Measurements from ENCODE around the gene SCN7A. TPM values are rescaled to one million over a fixed set of nuclear protein-coding genes. Genes with fewer than 3 reads are reported as not detected.

SCN7A gene
- 0.15 TPM in 1 of 2 replicates, not detected in the other for total RNA-seq (ENCODE audit: low replicate concordance)

DNA sequence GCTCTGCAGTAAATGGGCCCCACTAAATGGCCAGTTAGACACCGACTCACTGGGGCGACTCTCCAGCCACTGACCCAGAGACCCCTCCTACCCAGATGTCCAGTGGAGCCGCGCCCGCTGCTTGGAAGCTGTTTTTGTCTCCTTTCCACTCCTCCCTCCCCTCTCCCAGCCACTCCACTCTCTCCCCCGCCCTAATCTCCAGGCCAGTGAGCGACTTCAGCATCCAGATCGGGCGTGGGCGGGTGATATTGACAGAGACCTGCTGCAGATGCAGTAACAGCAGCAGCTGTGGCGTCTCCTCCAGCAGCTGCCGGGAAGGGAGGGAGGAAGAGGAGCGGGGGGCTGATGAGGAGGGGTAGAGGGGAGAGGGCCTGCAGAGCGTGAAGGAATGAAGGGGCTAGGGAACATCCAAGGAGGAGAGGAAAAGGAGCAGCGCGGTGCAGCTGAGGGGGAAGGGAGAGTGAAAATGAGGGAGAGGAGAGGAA, at the start of gene SCN7A:
Gene SCN7A (minus strand): TSS at position 110 of the 485 bp plus-strand sequence. CDS start 16,553 bp downstream, outside the sequence.

GRCh38 chr2:166375736-166376487, 118.1 kb downstream of the SCN7A start, which contains the start of gene SCN9A:
Gene SCN9A, minus strand, starts transcription at chr2:166375944. Its CDS starts 64,188 bp downstream, at chr2:166311756.

Other genes starting within 250 kb of the SCN7A start
- gene SCN9A, start 118.3 kb downstream of the SCN7A start, total RNA-seq (ENCODE audit: low replicate concordance), result 0.83 and 2.6 TPM in 2 replicates

Data from smooth muscle cell of the coronary artery (primary cell).